GM10266 (cell line): ENCODE measurements around the gene WWOX.

ENCODE experiments used
- DNase-seq: peaks from one replicate; pipeline ENCODE4 v3.0.0; 2012; ENCODE audit errors: extremely low spot score
- CTCF ChIP-seq: IDR thresholded peaks from 2 replicates; pipeline ENCODE4 v1.5.1; 2012; ENCODE audit warnings: mild to moderate bottlenecking, low read depth; ENCODE audit not compliant: control insufficient read depth, insufficient read depth; ENCODE audit errors: missing control alignments

Gene WWOX

GRCh38 chr16:78251115-78251514, 151.7 kb downstream of the WWOX start:
- no peak for DNase-seq
- no peak for TF ChIP-seq CTCF

- TF ChIP-seq CTCF: no peak
- no peak for DNase-seq
Measured at GRCh38 chr16:78252757-78253156, 153.3 kb downstream of the WWOX start.

- DNase-seq: no peak
- TF ChIP-seq CTCF: no peak
Measured at GRCh38 chr16:78254841-78255240, 155.4 kb downstream of the WWOX start.

- no peak for DNase-seq
- no peak for TF ChIP-seq CTCF
Measured at GRCh38 chr16:78256686-78257375, 157.4 kb downstream of the WWOX start.

- DNase-seq: no peak
- no peak for TF ChIP-seq CTCF
Measured at GRCh38 chr16:78257376-78257728, 157.9 kb downstream of the WWOX start.

GRCh38 chr16:78258375-78259065, 159.1 kb downstream of the WWOX start:
- no peak for TF ChIP-seq CTCF
- no peak for DNase-seq

GRCh38 chr16:78259873-78260272, 160.4 kb downstream of the WWOX start:
- no peak for DNase-seq
- TF ChIP-seq CTCF: no peak
